HG02610 (cell line): Measurements from ENCODE around the gene PEMT.

Source experiments
- ATAC-seq: cut with Tn5 transposase; IDR thresholded peaks from one replicate; pipeline ENCODE4 v1.9.1; 2021; ENCODE audit warnings: mild to moderate bottlenecking, moderate library complexity; ENCODE audit not compliant: unreplicated experiment

PEMT gene

GRCh38 chr17:17518014-17518413 lies 73.5 kb downstream of the PEMT start:
- no peak for ATAC-seq

DNA sequence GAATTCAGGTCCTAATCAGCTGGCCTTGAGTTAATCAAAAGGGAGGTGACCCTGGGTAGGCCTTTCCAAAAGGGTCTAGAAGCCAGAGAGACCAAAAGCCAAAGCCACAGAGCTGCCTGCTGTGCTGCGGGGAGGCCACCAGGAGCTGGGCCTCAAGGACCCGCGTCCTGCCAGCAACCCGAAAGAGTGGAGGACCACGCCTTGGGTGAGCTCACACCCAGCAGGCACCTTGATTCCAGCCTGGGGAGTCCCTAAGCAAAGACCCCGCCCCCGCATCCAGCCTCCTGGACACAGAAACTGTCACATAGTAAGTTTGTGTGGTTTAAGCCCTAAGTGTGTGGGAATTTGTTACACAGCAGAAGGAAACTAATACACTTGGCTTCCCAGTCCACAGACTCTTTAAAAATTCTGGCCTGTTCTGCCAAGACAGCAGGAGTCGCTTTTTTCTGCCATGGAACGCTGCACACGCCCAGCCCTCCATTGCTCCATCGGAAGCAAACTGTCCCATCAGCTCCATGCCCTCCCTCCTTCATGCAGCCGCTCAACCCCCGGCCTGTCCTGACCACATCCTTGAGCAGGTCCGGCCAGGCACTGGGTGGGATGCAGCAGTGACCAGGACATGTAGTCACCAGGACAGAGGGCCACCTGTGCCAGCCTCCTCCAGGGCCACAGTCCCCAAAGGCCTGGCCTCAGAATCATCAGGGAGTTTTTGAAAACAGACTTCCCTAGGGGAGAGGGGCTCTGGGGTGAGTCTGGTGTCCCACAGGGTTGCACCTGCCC lies 74.4 kb downstream of the PEMT start:
- ATAC-seq = no peak

- ATAC-seq = no peak
Measured at GRCh38 chr17:17515934-17516930, 75.3 kb downstream of the PEMT start.

DNA sequence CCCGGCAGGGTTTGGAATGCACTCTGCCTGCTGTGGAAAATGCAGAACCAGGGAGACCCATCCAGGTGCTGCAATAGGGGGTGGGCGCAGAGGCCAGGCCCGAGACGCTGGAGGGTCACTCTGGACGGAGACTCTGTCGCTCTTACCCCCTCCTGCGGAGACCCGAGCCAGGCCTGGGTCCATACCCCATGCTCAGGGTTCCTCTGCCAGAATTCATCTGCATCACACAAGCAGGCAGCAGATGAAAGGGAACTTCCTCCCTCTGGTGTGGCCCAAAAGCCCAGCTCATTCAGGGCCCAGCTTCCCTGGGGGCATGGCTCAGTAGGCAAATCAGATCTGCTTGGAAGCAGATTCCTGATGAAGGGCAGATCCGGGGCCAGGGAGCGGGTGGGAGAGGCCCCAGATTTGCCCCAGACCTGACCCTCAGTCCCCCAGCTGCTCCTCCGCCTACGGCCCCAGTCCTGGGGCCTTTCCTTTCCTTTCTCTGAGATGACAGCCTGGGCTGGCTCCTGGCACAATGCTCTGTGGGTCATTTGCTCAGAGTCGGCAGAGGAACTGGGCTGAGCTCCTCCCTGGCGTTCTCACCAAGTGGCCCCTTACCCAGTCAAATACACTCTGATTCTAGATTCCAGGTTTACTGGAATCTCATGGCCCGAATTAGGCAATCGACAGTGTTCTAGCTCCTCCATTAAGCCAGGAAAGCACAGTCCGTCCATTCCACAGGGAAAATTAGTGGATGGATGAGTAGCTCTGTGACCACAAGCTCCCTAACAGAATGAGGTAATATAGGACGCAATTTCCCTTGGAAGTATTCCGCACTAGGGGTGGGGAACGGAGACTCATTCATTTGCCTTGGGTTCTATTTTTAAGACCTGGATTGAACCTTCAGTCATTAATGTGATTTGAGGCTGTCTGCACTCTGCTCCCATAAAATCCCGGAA lies 76.2 kb downstream of the PEMT start:
- no peak for ATAC-seq

DNA sequence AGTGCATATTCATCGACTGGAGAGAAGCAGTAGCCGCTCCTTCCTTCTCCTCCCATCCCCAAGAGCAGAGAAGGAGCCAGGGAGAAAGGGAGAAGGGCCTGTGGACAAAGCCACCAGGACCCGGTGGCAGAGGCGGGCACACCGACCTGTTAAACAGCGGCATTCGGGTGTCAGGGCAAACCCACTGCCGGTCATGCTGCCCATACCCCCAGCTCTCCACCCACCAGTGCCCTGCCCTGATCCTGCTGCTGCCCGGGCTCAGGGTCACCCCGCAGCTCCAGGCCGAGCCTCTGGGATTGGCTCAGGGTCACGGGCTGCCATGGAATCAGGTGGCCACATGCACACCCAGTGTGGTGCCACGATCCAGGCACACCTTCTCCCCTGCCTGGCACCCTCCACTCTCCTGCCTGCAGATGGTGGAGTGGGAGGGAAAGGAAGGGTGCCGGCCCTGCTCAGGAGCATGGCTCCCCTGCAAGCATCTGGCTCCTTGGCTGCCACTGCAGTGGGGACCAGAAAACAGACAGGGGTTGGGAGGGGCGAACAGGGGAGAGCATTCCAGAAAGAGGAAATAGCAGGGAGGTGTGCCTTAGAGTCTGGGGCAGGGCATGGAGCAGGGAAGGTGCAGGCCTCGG lies 77.0 kb downstream of the PEMT start:
- no peak for ATAC-seq

DNA sequence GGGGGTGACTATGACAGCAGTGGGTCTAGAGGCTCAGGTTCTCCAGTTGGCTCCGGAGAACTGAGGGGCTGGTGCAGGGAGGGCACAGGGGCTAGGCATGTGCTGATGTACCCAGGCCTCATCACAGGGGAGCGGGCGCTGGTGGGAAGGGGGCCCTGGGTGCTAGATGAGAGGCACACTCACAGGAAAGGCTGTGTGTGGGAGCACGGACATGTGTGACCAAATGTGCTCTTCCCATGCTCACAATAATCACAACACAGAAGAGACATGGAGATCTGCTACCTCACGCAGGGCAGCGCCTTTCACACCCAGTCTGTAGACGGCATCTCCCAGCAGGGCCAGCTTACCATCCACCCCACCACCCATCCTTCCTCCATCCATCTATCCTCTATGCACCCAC lies 77.9 kb downstream of the PEMT start:
- no peak for ATAC-seq

DNA sequence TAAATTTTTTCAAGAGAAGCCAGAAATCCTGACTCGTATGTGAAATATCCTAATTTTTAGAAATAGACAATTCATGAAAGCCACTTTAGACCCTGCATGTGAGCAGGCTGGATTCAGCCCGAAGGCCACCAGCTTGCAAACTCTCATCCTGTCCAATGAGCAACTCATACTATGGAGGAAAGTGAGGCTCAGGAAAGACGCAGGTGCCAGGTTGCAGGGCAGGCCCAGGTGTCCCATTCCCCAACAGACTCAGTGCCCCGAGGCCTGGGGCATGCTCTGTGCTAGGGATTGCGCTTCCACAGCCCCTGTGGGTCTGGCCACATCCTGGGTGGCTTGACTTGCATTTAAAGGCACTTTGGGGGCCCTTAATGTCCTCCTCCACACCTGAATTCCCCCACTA lies 78.6 kb downstream of the PEMT start:
- no peak for ATAC-seq

GRCh38 chr17:17511881-17512858 lies 79.3 kb downstream of the PEMT start:
- ATAC-seq = no peak

DNA sequence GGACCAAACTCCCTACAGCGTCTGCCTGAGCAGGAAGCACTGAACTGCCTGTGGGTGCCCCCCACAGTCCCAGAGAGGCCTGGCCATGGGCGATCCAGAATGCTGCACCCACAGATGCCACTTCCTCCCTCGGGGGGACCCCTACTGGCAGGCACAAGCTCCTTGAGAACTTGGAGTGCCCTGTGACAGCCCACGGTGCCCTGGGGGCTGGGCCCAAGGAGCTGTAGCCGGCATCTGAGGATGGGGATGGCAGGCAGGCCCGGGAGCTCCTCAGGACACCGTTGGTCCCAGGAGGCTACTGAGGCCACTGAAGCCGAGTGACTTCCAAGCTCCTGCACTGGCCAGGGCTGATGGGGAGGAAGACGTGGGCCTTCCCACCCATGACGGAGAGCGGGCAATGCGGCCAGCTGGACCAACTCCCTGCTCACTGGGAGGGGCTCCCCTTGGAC lies 80.2 kb downstream of the PEMT start:
- ATAC-seq = no peak

- ATAC-seq = no peak
Measured at GRCh38 chr17:17510456-17511292, 80.8 kb downstream of the PEMT start.

- no peak for ATAC-seq
Measured at GRCh38 chr17:17509601-17510425, 81.7 kb downstream of the PEMT start.

- no peak for ATAC-seq
Measured at GRCh38 chr17:17508646-17509591, 82.6 kb downstream of the PEMT start.

GRCh38 chr17:17508019-17508535 lies 83.4 kb downstream of the PEMT start:
- no peak for ATAC-seq

- no peak for ATAC-seq
Measured at GRCh38 chr17:17507465-17508011, 84.0 kb downstream of the PEMT start.

DNA sequence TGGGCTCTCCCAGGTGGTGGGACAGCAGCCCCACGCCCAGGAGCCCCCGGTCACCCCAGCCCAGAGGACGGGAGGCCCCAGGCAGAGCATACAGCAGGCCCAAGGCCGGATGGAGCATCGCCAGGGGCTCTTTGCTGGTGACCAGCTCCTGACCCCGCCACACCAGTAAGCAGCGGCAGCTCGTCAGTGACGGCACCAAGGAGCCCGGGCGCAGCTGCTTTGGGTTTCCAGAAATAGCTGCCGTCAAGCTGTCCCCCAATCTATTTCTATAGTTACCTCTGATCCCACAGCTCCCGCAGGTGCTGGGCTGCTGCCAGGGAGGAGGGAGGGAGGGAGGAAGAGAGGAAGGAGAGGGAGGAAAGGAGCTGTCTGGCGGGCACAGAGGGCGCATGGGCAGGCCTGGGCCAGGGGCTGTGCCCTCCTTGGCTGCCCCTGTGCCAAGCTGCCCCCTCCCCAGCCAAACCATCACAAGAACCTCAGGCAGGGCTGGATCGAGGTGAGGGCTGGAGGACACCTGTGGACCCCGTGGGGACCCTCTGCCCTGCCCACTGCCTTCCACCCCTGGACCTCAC lies 84.5 kb downstream of the PEMT start:
- ATAC-seq = no peak
